ENCODE data around the gene SGSM2.

SGSM2 gene

GRCh38 chr17:2362416-2362815 lies 25.1 kb downstream of the SGSM2 start:
- Histone ChIP-seq H3K27me3 (ENCODE audit: control insufficient read depth, low read length) (no peaks in the 10 kb centered on the region), H3K9me3 (ENCODE audit: control insufficient read depth, insufficient read depth, low read length) (no peaks in the 10 kb centered on the region), H3K79me2 (ENCODE audit: control insufficient read depth, low read length) (no peaks in the 10 kb centered on the region), H3K4me3 (ENCODE audit: low read length) (no peak overlapping the region), H3F3A (ENCODE audit: control insufficient read depth, insufficient read depth) (no peaks in the 10 kb centered on the region), H3K4me2 (ENCODE audit: low read length) (no peak overlapping the region), H4K20me1 (ENCODE audit: control insufficient read depth, insufficient read depth, low read depth, low read length) (no peaks in the 10 kb centered on the region), H3K9me2 (replicated peaks; ENCODE audit: control insufficient read depth, low read length) (no peaks in the 10 kb centered on the region), H3K4me1 (ENCODE audit: control insufficient read depth, low read length) (no peaks in the 10 kb centered on the region), H3K36me3 (ENCODE audit: control insufficient read depth, low read length) (no peaks in the 10 kb centered on the region), H3K27ac (ENCODE audit: low read depth, low read length) (no peak overlapping the region)
- TF ChIP-seq CTCF (IDR thresholded peaks at IDR 0.05; ENCODE audit: low read depth, low read length, poor library complexity, severe bottlenecking) (no peak), EZH2phosphoT487 (IDR thresholded peaks at IDR 0.05; ENCODE audit: borderline replicate concordance, low read length) (no peak)

- no peaks in the 10 kb centered on the region for H4K20me1 ChIP-seq (ENCODE audit: control insufficient read depth, insufficient read depth, low read depth, low read length)
- H3K36me3 ChIP-seq (ENCODE audit: control insufficient read depth, low read length) = no peaks in the 10 kb centered on the region
- no peak overlapping the region for H3K4me3 ChIP-seq (ENCODE audit: low read length)
- H3K27me3 ChIP-seq (ENCODE audit: control insufficient read depth, low read length) = no peaks in the 10 kb centered on the region
- no peaks in the 10 kb centered on the region for H3K9me2 ChIP-seq (replicated peaks; ENCODE audit: control insufficient read depth, low read length)
- no peaks in the 10 kb centered on the region for H3F3A ChIP-seq (ENCODE audit: control insufficient read depth, insufficient read depth)
- no peaks in the 10 kb centered on the region for H3K4me1 ChIP-seq (ENCODE audit: control insufficient read depth, low read length)
- no peaks in the 10 kb centered on the region for H3K79me2 ChIP-seq (ENCODE audit: control insufficient read depth, low read length)
- no peak for TF ChIP-seq EZH2phosphoT487 (IDR thresholded peaks at IDR 0.05; ENCODE audit: borderline replicate concordance, low read length)
- no peak for TF ChIP-seq CTCF (IDR thresholded peaks at IDR 0.05; ENCODE audit: low read depth, low read length, poor library complexity, severe bottlenecking)
- H3K4me2 ChIP-seq (ENCODE audit: low read length) = no peak overlapping the region
- no peak overlapping the region for H3K27ac ChIP-seq (ENCODE audit: low read depth, low read length)
- no peaks in the 10 kb centered on the region for H3K9me3 ChIP-seq (ENCODE audit: control insufficient read depth, insufficient read depth, low read length)
Measured at GRCh38 chr17:2362881-2363280, 25.6 kb downstream of the SGSM2 start.

GRCh38 chr17:2363318-2363717 lies 26.0 kb downstream of the SGSM2 start:
- Histone ChIP-seq H3K27me3 (ENCODE audit: control insufficient read depth, low read length) (no peaks in the 10 kb centered on the region), H3K4me3 (ENCODE audit: low read length) (no peak overlapping the region), H3K36me3 (ENCODE audit: control insufficient read depth, low read length) (no peaks in the 10 kb centered on the region), H3K4me2 (ENCODE audit: low read length) (no peak overlapping the region), H3K79me2 (ENCODE audit: control insufficient read depth, low read length) (no peaks in the 10 kb centered on the region), H3K27ac (ENCODE audit: low read depth, low read length) (no peak overlapping the region), H3K9me3 (ENCODE audit: control insufficient read depth, insufficient read depth, low read length) (no peaks in the 10 kb centered on the region), H3K9me2 (replicated peaks; ENCODE audit: control insufficient read depth, low read length) (no peaks in the 10 kb centered on the region), H3F3A (ENCODE audit: control insufficient read depth, insufficient read depth) (no peaks in the 10 kb centered on the region), H4K20me1 (ENCODE audit: control insufficient read depth, insufficient read depth, low read depth, low read length) (no peaks in the 10 kb centered on the region), H3K4me1 (ENCODE audit: control insufficient read depth, low read length) (no peaks in the 10 kb centered on the region)
- TF ChIP-seq EZH2phosphoT487 (IDR thresholded peaks at IDR 0.05; ENCODE audit: borderline replicate concordance, low read length) (no peak), CTCF (IDR thresholded peaks at IDR 0.05; ENCODE audit: low read depth, low read length, poor library complexity, severe bottlenecking) (no peak)
